GM19455 (cell line): ENCODE data around the gene C1QL4.

Source experiments
- ATAC-seq: cut with Tn5 transposase; IDR thresholded peaks from one replicate; pipeline ENCODE4 v1.9.1; 2021; ENCODE audit not compliant: unreplicated experiment

C1QL4 gene

GRCh38 chr12:49309386-49309785, 27.6 kb downstream of the C1QL4 start:
- ATAC-seq = no peak

DNA sequence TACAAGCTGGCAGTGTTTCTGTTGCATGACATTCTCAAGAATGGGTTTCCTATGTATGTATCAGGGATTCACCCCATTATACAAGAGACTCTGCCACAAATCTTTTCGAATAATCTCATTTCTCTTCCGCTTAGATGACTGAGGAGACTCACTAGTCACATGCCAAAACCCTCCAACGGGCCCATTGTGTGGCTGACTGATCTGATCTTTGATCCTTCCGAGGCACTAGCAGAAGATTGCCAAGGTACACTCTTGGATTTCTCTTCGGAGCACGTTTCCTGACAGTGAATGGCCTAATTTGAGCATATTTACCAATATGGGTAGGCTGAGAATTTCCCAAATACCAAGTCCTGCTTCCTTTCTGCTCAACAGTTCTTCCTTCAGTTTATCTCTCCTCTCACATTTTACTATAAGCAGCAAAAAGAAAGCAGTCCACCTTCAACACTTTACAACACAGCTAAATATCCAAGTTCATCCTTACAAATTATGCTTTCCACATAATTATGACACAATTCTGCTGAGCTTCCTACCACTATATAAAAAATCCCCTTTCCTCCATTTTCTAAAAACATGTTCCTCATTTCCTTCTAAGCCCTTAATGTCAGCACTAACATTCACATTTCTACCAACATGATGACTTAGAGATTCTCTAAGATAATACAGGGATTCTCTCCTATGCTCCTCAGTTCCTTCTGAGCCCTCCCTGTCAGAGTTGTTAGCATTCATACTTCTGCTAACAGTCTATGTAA, 31.1 kb downstream of the C1QL4 start:
- ATAC-seq = no peak

- no peak for ATAC-seq
Measured at GRCh38 chr12:49304161-49304560, 32.8 kb downstream of the C1QL4 start.

GRCh38 chr12:49301760-49302159, 35.2 kb downstream of the C1QL4 start:
- no peak for ATAC-seq

DNA sequence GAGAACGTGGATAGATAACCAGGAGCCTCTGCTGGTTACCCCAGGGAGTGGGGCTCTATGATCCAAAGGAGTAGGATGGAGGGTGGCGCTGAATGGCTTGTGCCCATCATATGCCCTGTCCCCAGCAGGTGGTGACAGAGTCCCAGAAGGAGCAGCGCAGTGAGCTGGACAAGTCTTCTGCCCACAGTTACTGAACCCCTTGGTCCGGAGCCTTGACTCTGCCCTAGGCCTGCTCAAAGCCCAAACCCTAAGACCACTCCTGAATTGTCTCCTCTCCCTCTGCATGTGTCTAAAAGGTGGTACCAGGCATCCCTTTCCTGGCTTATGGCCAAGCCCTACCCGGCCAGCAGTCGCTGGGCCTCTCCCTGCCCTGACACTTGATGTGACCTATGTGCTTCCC, 38.8 kb downstream of the C1QL4 start:
- ATAC-seq = no peak

GRCh38 chr12:49297695-49298060, 39.3 kb downstream of the C1QL4 start:
- ATAC-seq = no peak

GRCh38 chr12:49296836-49297694, 39.9 kb downstream of the C1QL4 start:
- ATAC-seq = no peak

DNA sequence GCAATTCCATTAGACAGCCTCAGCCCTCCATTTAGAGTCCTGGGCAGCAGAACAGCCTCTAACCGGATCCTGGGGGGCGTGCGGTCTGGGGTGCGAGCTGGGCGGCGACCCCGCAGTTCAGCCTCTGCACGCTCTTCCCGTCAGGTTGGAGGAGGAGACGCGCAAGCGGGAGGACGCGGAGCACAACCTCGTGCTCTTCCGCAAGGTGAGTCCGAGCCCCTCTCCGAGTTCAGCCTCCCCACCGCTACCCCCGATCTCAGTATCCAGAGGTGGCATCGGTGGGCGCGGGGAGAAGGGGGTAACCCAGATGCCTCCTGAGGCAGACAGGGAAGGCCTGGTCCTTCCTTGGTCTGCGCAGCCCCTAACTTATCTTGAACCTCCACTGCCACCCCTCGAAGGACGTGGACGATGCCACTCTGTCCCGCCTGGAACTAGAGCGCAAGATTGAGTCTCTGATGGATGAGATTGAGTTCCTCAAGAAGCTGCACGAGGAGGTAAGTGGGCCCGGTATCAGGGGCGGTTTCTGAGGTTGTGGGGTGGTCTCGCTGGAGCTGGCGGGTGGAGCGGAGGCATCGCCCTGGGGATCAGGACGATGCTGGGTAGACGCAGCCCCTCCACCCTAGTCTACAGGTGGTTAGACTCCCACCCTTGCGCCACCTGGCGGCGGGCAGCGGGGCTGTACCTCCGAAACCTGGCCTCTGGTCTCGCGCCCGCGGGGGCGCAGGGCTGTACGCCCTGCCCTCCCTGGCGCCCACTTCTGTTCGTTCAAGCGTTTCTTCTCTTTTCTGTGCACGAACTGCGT, 40.8 kb downstream of the C1QL4 start:
- no peak for ATAC-seq

DNA sequence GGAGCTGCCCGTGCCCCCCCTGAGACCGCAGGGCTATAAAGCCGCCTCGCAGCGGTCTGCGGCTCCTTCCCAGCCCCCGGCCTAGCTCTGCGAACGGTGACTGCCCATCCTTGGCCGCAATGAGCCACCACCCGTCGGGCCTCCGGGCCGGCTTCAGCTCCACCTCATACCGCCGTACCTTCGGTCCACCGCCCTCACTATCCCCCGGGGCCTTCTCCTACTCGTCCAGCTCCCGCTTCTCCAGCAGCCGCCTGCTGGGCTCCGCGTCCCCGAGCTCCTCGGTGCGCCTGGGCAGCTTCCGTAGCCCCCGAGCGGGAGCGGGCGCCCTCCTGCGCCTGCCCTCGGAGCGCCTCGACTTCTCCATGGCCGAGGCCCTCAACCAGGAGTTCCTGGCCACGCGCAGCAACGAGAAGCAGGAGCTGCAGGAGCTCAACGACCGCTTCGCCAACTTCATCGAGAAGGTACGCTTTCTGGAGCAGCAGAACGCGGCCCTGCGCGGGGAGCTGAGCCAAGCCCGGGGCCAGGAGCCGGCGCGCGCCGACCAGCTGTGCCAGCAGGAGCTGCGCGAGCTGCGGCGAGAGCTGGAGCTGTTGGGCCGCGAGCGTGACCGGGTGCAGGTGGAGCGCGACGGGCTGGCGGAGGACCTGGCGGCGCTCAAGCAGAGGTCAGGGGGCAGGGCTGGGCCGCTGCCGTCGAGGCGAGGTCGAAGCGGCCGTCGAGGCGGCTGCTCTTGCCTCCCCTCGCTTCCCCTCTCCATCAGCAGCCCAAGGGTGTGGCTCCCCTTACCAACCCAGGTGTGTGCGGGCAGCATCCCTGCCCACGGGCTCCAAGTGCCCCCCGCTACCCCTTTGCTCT, 41.7 kb downstream of the C1QL4 start, which contains the start of gene PRPH:
Gene PRPH, plus strand, starts transcription at position 66 of the 855 bp plus-strand sequence. Its CDS starts 54 bp downstream, at position 120.
- no peak for ATAC-seq

DNA sequence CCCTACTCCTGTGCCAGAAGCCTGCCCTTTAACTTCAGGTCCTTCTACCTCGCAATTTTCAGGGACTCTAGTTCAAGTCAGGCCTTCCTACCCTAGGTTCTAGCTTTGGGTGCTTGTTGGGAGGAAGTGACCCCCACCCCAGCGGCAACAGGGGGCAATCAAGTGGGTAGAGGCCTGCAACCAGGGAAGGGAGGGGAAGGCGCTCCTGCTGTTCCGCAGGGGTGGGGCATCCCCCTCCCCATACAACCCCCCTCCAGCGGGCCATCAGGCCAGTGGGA, 42.2 kb downstream of the C1QL4 start:
- no peak for ATAC-seq

GRCh38 chr12:49294086-49294803, 42.7 kb downstream of the C1QL4 start:
- no peak for ATAC-seq

DNA sequence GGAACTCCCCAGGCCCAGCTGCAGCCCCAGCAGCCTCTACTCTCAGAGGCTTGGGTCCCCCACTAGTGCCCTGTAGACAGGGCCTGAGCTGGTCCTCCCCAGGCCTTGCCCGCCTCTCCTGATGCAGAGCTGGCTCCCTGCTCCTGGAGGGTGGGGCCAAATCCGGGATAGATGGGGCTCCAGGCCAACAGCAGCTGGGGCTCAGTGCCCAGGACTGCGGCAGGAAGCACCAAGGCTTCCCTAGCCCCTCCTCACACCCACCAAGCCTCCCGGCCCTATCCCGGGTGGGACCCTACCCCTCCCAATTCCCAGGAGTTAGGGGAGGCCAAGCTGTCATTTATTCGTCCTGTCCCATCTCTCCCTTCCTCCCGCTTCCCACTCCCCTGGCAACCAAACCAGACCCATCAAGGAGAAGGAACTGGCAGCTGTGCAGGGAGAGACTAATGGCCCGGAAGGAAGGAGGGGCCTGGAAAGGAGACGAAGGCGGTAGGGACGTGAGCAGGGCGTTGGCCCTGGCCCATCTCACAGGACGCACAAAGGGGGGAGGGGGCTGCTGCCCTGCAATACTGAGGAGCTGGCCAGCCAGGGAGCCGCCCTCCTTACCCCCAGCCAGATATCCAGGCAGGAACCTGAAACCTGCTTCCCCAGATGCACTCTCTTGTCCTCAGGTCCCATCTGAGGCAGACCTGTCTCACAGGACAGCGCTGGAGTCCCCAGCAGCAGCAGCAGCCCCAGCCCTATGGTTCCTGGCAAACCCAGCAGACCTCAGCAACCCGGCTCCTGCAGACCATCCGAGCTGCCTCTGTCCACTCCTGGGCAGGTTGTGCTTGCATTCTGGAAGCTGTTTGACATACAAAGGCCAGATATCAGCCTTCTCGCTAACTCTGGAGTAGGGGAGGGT, 43.7 kb downstream of the C1QL4 start:
- ATAC-seq = no peak

GRCh38 chr12:49292729-49293055, 44.3 kb downstream of the C1QL4 start:
- no peak for ATAC-seq

DNA sequence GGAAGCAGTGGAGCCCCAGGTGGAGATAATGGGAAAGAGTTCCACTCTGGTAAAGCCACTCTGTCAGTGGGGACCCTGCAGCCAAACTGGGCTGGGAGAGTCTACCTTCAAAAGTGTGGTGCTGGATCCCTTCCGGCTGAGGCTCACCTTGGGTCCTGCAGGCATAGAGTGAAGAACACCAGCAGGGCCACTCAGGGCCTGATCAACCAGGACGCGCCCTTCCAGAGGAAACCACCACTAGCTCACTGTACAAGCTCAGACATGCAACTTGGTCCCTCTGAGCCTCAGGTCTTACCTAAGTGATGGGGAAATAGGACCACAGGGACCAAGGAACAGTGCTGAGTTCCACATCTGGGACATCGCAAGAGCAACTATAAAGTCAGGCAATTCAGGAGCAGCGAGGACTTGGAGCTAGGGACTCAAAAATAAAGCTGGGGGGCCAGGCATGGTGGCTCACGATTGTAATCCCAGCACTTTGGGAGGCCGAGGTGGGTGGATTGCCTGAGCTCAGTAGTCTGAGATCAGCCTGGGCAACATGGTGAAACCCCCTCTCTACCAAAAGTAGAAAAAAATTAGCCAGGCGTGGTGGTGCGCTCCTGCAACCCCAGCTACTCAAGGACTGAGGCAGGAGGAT, 47.9 kb downstream of the C1QL4 start:
- ATAC-seq = no peak

- no peak for ATAC-seq
Measured at GRCh38 chr12:49288412-49288853, 48.6 kb downstream of the C1QL4 start.

- no peak for ATAC-seq
Measured at GRCh38 chr12:49287876-49288275, 49.1 kb downstream of the C1QL4 start.

- no peak for ATAC-seq
Measured at GRCh38 chr12:49284672-49285071, 52.3 kb downstream of the C1QL4 start.

- ATAC-seq = no peak
Measured at GRCh38 chr12:49283541-49284429, 53.2 kb downstream of the C1QL4 start.
